Suprapubic skin (tissue), 4 donors: ENCODE measurements around the gene HCFC1. TPM values are rescaled to one million over a fixed set of nuclear protein-coding genes. Genes with fewer than 3 reads are reported as not detected.

ENCODE experiments used
- DNase-seq, 2 donors: peaks; one replicate each; pipeline ENCODE4 v3.0.0-alpha.2; 2019; ENCODE audit warnings: low spot score in 2 of 2
- H3K27ac ChIP-seq: fragments of 200-600 bp; sonication (generic); one replicate; pipeline ENCODE4 v1.5.1; 2019
- H3K27me3 ChIP-seq: fragments of 200-600 bp; sonication (generic); one replicate; pipeline ENCODE4 v1.5.1; 2019
- H3K36me3 ChIP-seq: fragments of 200-600 bp; sonication (generic); one replicate; pipeline ENCODE4 v1.5.1; 2019
- H3K4me1 ChIP-seq: fragments of 200-600 bp; sonication (generic); one replicate; pipeline ENCODE4 v1.5.1; 2019
- H3K4me3 ChIP-seq: fragments of 200-600 bp; sonication (generic); one replicate; pipeline ENCODE4 v1.5.1; 2019; ENCODE audit warnings: mild to moderate bottlenecking
- H3K9me3 ChIP-seq: fragments of 200-600 bp; sonication (generic); one replicate; pipeline ENCODE4 v1.5.1; 2019
- CTCF ChIP-seq, 2 donors: fragments of 200-600 bp in 1 of 2; fragments of 450-650 bp in 1 of 2; sonication (generic) in 1 of 2; IDR thresholded peaks; one replicate each; pipeline ENCODE4 v1.5.1; 2016 to 2019; ENCODE audit warnings: antibody characterized with exemption in 2 of 2, mild to moderate bottlenecking in 1 of 2, moderate library complexity in 1 of 2
- EP300 ChIP-seq: sonication (generic); formaldehyde crosslinking; IDR thresholded peaks from one replicate; pipeline ENCODE4 v1.6.1; 2017; ENCODE audit warnings: antibody characterized with exemption
- POLR2A ChIP-seq, 2 donors: fragments of 450-650 bp; IDR thresholded peaks; one replicate each; pipeline ENCODE4 v1.6.1; 2017; ENCODE audit warnings: antibody characterized with exemption in 2 of 2, mild to moderate bottlenecking in 2 of 2, moderate library complexity in 2 of 2
- POLR2AphosphoS5 ChIP-seq, 3 donors: sonication (generic); formaldehyde crosslinking; IDR thresholded peaks; one replicate each; pipeline ENCODE4 v1.6.1; 2017; ENCODE audit warnings: antibody characterized with exemption in 3 of 3
- WGBS: methylation state at CpG from one replicate; pipeline ENCODE4 v1.1.5; 2018; 5-methylcytosine and 5-hydroxymethylcytosine counted together
- total RNA-seq, 4 donors: library from RNA; depleted of rRNA; stranded (reverse); fragments of >200 nt; gene quantifications; one replicate each; pipeline ENCODE4 v1.1.0, GENCODE V29; 2016

HCFC1 gene
- total RNA-seq, 4 donors from 2014 or later, result 51.9 to 72.2 (median 55.3) TPM

- no peaks in the 10 kb centered on the region for H3K27me3 ChIP-seq
- DNase-seq, result peak in 1 of 2 donors; percentile 60
Observed at GRCh38 chrX:153973127-153974002, 1.7 kb upstream of the HCFC1 start.

GRCh38 chrX:153972368-153973126 is 929 bp upstream of the HCFC1 start, which contains the start of gene TMEM187:
TSS of gene TMEM187 (plus strand) at chrX:153972754. CDS start at chrX:153982063, 9,309 bp downstream.
- Histone ChIP-seq H3K27me3 (no peaks in the 10 kb centered on the region), H3K4me1 (peaks cover 38% of the 10 kb centered on the region), H3K36me3 (no peaks in the 10 kb centered on the region), H3K4me3 (peak within 1 kb of the TSS; percentile 60), H3K9me3 (no peaks in the 10 kb centered on the region), H3K27ac (peak within 1 kb of the TSS; percentile 98)
- DNase-seq, result peak; percentile 90 to 92
- TF ChIP-seq POLR2A (IDR thresholded peaks at IDR 0.05) (peak; percentile 55 to 73), EP300 (no peak)
- WGBS, result 8% methylated on average over 28 of the region's 103 CpGs

More at GRCh38 chrX:153973127-153974002, 1.7 kb upstream of the HCFC1 start:
- H3K4me3 ChIP-seq, result peak overlapping the region; percentile 60
- H3K36me3 ChIP-seq, result no peaks in the 10 kb centered on the region
- H3K4me1 ChIP-seq, result peaks cover 30% of the 10 kb centered on the region
- 53% methylated on average over 19 of the region's 20 CpGs for WGBS
- H3K9me3 ChIP-seq, result no peaks in the 10 kb centered on the region
- peak overlapping the region; percentile 98 for H3K27ac ChIP-seq
- TF ChIP-seq POLR2AphosphoS5 (IDR thresholded peaks at IDR 0.05) (no peak), EP300 (no peak), CTCF (IDR thresholded peaks at IDR 0.05) (no peak), POLR2A (IDR thresholded peaks at IDR 0.05) (no peak)

- TF ChIP-seq POLR2A (IDR thresholded peaks at IDR 0.05) (peak in 1 of 2 donors; percentile 52), POLR2AphosphoS5 (IDR thresholded peaks at IDR 0.05) (no peak)
- no peaks in the 10 kb centered on the region for H3K27me3 ChIP-seq
- peak overlapping the region; percentile 98 for H3K27ac ChIP-seq
- peak overlapping the region; percentile 60 for H3K4me3 ChIP-seq
- no peaks in the 10 kb centered on the region for H3K36me3 ChIP-seq
- H3K4me1 ChIP-seq, result peaks cover 53% of the 10 kb centered on the region
- no peaks in the 10 kb centered on the region for H3K9me3 ChIP-seq
- peak; percentile 93 to 95 for DNase-seq
- WGBS, result no CpG with 5 or more reads among the region's 34 CpGs
Observed at GRCh38 chrX:153971124-153971449, 531 bp downstream of the HCFC1 start.

- Histone ChIP-seq H3K4me3 (peak overlapping the region; percentile 60), H3K27ac (peak overlapping the region; percentile 98), H3K4me1 (peaks cover 58% of the 10 kb centered on the region), H3K36me3 (no peaks in the 10 kb centered on the region), H3K9me3 (no peaks in the 10 kb centered on the region), H3K27me3 (no peaks in the 10 kb centered on the region)
- no peak for TF ChIP-seq CTCF (IDR thresholded peaks at IDR 0.05)
- TF ChIP-seq POLR2AphosphoS5 (IDR thresholded peaks at IDR 0.05), result no peak
- TF ChIP-seq EP300, result no peak
- TF ChIP-seq POLR2A (IDR thresholded peaks at IDR 0.05), result no peak
- 8% methylated on average over 33 of the region's 49 CpGs for WGBS
- DNase-seq, result peak in 1 of 2 donors; percentile 66
Observed at GRCh38 chrX:153970357-153971123, 1.1 kb downstream of the HCFC1 start.

- 27% methylated on average over 26 of the region's 26 CpGs for WGBS
- peaks cover 58% of the 10 kb centered on the region for H3K4me1 ChIP-seq
- no peaks in the 10 kb centered on the region for H3K27me3 ChIP-seq
- peak overlapping the region; percentile 60 for H3K4me3 ChIP-seq
- TF ChIP-seq CTCF (IDR thresholded peaks at IDR 0.05), result no peak
- TF ChIP-seq EP300, result no peak
- no peak for TF ChIP-seq POLR2AphosphoS5 (IDR thresholded peaks at IDR 0.05)
- no peak for TF ChIP-seq POLR2A (IDR thresholded peaks at IDR 0.05)
- peak overlapping the region; percentile 98 for H3K27ac ChIP-seq
- H3K36me3 ChIP-seq, result no peaks in the 10 kb centered on the region
- H3K9me3 ChIP-seq, result no peaks in the 10 kb centered on the region
- DNase-seq, result peak in 1 of 2 donors; percentile 72
Observed at GRCh38 chrX:153969904-153970356, 1.7 kb downstream of the HCFC1 start.
